MCF 10A (cell line): ENCODE measurements around the gene AP3S2. TPM values are rescaled to one million over a fixed set of nuclear protein-coding genes. Genes with fewer than 3 reads are reported as not detected.

Source experiments
- BruUV-seq: library from RNA; stranded (reverse); fragments of 400-500 nt; replicated peaks from 2 replicates; lab custom pipeline; 2021; lab: Mats Ljungman, UMichigan
- CTCF ChIA-PET: fragments of 300-600 bp; sonication (Branson Sonifier 250); formaldehyde crosslinking; extraction: SDS; loops from one replicate; lab custom pipeline; 2021; ENCODE audit warnings: antibody characterized with exemption, inconsistent platforms; lab: Yijun Ruan, JAX
- POLR2A ChIA-PET: fragments of 300-600, 350-650 bp; sonication (Branson Sonifier 250); formaldehyde crosslinking; extraction: SDS; loops from one replicate; lab custom pipeline; 2020; ENCODE audit warnings: antibody characterized with exemption, inconsistent platforms; lab: Yijun Ruan, JAX
- DNase-seq: peaks from one replicate; pipeline ENCODE4 v3.0.0-alpha.2; 2018; ENCODE audit not compliant: unreplicated experiment
- H3K27ac Mint-ChIP-seq: one replicate; pipeline ENCODE4 v1.8.0; 2022; ENCODE audit warnings: mild to moderate bottlenecking, low read depth, mixed read lengths; ENCODE audit not compliant: unreplicated experiment
- H3K27me3 Mint-ChIP-seq: one replicate; pipeline ENCODE4 v1.8.0; 2022; ENCODE audit warnings: mixed read lengths; ENCODE audit not compliant: insufficient read depth, unreplicated experiment
- H3K36me3 Mint-ChIP-seq: one replicate; pipeline ENCODE4 v1.8.0; 2022; ENCODE audit warnings: mild to moderate bottlenecking, moderate library complexity, mixed read lengths; ENCODE audit not compliant: insufficient read depth, unreplicated experiment
- H3K4me1 Mint-ChIP-seq: one replicate; pipeline ENCODE4 v1.8.0; 2022; ENCODE audit warnings: mixed read lengths; ENCODE audit not compliant: insufficient read depth, unreplicated experiment
- H3K4me3 Mint-ChIP-seq: one replicate; pipeline ENCODE4 v1.8.0; 2022; ENCODE audit warnings: mild to moderate bottlenecking, moderate library complexity, mixed read lengths; ENCODE audit not compliant: unreplicated experiment
- H3K9me3 Mint-ChIP-seq: one replicate; pipeline ENCODE4 v1.8.0; 2022; ENCODE audit warnings: mixed read lengths; ENCODE audit not compliant: unreplicated experiment
- intact Hi-C: fragments of 100-400 bp; cut with micrococcal nuclease; formaldehyde crosslinking; loops from 2 replicates; pipeline ENCODE4 v1.14.1; 2022
- total RNA-seq: library from RNA; stranded (reverse); gene quantifications from 2 replicates; pipeline ENCODE4 v1.2.3, GENCODE V29; 2022
- TF ChIP-seq, protein P1 (sequence below): fragments of 200-600 bp; IDR thresholded peaks from one replicate; pipeline ENCODE4 v1.8.0; 2022; ENCODE audit warnings: antibody characterized with exemption, mild to moderate bottlenecking; ENCODE audit not compliant: unreplicated experiment

AP3S2 gene
- total RNA-seq, 1 experiment from 2014 or later = 38.4 TPM

DNA sequence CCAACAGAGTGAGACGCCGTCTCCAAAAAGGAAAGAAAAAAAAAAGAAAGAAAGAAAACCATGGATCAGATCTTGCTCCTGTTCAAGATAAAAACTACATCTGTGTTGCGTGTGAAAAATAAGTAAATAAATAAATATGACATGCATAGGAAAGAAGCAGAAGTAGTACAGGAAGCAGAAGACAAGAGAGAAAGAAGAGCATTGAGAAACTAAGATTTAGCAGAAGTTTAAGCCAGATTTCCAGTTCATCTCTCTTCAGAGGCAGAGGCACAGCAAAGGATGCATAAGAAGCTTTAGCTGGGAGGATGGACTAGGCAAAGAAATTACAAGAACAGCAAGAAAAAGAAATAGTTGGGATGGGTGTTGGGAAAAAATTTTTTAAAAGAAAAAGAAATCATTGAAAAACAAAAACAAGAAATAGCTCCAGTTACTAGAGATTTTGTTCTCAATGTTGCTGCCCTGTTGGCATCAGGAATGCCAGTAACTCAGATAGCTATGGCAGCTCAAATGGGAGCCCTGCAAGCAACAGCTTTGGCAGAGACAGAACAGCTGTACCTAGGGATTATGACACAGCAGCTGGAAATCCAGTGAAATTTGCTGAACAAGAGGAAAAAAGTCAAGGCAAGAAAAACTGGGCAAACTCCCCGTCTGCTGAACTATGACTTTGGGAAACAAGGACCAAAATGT, 17.3 kb downstream of the AP3S2 start:
- intact Hi-C loops = no loop called here
- no peaks in the 10 kb centered on the region for H3K4me1 Mint-ChIP-seq
- POLR2A ChIA-PET = interaction anchor here (0.6 to 2.8 kb wide), 6 partner anchors 12 to 125 kb away, joined by 3 to 10 read pairs (median 3); partner anchors contain the start of genes MESP1 and MESP2
- H3K4me3 Mint-ChIP-seq = no peak overlapping the region
- no peaks in the 10 kb centered on the region for H3K9me3 Mint-ChIP-seq
- peak overlapping the region; percentile 7 for H3K27ac Mint-ChIP-seq
- peaks cover 55% of the 10 kb centered on the region for H3K36me3 Mint-ChIP-seq
- no TSS peak for BruUV-seq
- CTCF ChIA-PET = interaction anchor here (0.5 to 6.4 kb wide), 16 partner anchors 11 to 876 kb away, joined by 3 to 271 read pairs (median 3); no protein-coding TSS in a partner anchor
- DNase-seq = no peak
- H3K27me3 Mint-ChIP-seq = no peaks in the 10 kb centered on the region
- TF ChIP-seq, protein P1, sequence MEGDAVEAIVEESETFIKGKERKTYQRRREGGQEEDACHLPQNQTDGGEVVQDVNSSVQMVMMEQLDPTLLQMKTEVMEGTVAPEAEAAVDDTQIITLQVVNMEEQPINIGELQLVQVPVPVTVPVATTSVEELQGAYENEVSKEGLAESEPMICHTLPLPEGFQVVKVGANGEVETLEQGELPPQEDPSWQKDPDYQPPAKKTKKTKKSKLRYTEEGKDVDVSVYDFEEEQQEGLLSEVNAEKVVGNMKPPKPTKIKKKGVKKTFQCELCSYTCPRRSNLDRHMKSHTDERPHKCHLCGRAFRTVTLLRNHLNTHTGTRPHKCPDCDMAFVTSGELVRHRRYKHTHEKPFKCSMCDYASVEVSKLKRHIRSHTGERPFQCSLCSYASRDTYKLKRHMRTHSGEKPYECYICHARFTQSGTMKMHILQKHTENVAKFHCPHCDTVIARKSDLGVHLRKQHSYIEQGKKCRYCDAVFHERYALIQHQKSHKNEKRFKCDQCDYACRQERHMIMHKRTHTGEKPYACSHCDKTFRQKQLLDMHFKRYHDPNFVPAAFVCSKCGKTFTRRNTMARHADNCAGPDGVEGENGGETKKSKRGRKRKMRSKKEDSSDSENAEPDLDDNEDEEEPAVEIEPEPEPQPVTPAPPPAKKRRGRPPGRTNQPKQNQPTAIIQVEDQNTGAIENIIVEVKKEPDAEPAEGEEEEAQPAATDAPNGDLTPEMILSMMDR = no peak

DNA sequence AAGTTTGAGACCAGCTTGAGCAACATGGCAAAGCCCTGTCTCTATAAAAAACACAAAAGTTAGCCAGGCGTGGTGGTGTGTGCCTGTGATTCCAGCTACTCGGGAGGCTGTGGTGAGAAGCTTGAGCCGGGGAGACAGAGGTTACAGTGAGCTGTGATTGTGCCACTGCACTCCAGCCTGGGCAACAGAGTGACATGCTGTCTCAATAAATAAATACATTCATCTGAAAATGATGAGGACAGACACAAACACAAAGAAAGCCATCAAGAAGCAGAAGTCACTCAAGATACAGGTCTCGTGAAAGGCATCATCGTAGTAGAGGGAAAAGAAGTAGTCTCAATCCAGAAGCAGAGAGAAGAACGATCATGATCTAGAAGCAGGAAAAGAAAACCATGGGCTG, 18.1 kb downstream of the AP3S2 start:
- Mint-ChIP-seq H3K9me3 (no peaks in the 10 kb centered on the region), H3K4me3 (no peak overlapping the region), H3K4me1 (no peaks in the 10 kb centered on the region), H3K27ac (peak overlapping the region; percentile 46), H3K27me3 (no peaks in the 10 kb centered on the region), H3K36me3 (peaks cover 62% of the 10 kb centered on the region)
- intact Hi-C loops = loop anchor here (1.0 to 2.0 kb wide), 3 partner anchors 63 to 135 kb away; no protein-coding TSS in a partner anchor
- TF ChIP-seq, protein P1 = no peak
- BruUV-seq = no TSS peak
- ChIA-PET CTCF (interaction anchor here (1.0 to 6.4 kb wide), 12 partner anchors 12 to 228 kb away, joined by 3 to 271 read pairs (median 14); partner anchors contain the start of gene MESP1), POLR2A (interaction anchor here (1.6 to 2.8 kb wide), 4 partner anchors 11 to 124 kb away, joined by 4 to 10 read pairs (median 4); partner anchors contain the start of genes ANPEP and MESP1)
- no peak for DNase-seq

DNA sequence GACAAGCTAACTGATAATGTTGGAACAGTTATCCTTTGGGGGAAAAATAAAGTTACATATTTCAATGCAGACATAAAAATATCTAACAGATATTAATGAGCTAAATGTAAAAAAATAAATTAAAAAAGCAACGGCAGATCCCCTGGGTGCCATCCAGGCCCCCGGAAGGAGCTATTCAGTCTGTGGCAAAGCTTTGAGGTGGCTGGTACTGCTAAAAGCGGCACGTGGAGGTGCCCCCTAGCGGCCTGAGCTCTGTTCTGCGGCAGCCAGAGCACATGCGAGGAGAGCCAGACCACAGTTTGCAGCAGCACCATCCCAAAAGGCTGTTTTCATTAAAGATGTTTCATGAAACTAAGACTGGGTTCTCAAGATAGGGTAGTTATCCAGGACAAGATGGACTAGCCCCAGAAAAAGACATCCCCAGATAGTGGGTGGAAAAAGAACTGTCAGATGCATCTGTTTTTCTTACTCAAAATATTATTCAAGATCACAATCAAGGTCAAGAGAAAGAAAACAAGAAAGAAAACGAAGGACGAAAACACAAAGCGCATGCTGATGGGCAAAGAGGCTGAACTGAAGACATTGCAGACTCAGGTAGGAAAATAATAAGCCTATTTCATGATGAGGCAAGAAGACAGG, 18.7 kb downstream of the AP3S2 start:
- intact Hi-C loops = loop anchor here (1.0 to 2.0 kb wide), 3 partner anchors 62 to 135 kb away; no protein-coding TSS in a partner anchor
- DNase-seq = peak; percentile 72
- BruUV-seq = no TSS peak
- peaks cover 62% of the 10 kb centered on the region for H3K36me3 Mint-ChIP-seq
- H3K4me3 Mint-ChIP-seq = no peak overlapping the region
- no peaks in the 10 kb centered on the region for H3K4me1 Mint-ChIP-seq
- ChIA-PET POLR2A (interaction anchor here (0.5 to 2.8 kb wide), 18 partner anchors 8 to 174 kb away, joined by 3 to 25 read pairs (median 4); partner anchors contain the start of genes ANPEP, AP3S2 and MESP1), CTCF (interaction anchor here (0.6 to 6.4 kb wide), 66 partner anchors 8 to 708 kb away, joined by 3 to 271 read pairs (median 4); partner anchors contain the start of genes ANPEP, MESP1 and MESP2)
- H3K27me3 Mint-ChIP-seq = no peaks in the 10 kb centered on the region
- peak overlapping the region; percentile 46 for H3K27ac Mint-ChIP-seq
- no peaks in the 10 kb centered on the region for H3K9me3 Mint-ChIP-seq
- TF ChIP-seq, protein P1 = peak; percentile 84
